HG03432 (cell line): ENCODE measurements around the gene ERAP2.
A peak's percentile ranks its signal among the peaks of the same experiment; 100 is the strongest.
"Not testable (repeated sequence)": the region's sequence is repeated elsewhere in the genome, so short reads cannot be mapped to it uniquely, and the experiment has no call there.

ENCODE experiments used
- ATAC-seq: cut with Tn5 transposase; IDR thresholded peaks from one replicate; pipeline ENCODE4 v1.9.1; 2021; ENCODE audit warnings: mild to moderate bottlenecking, moderate library complexity; ENCODE audit not compliant: unreplicated experiment

Gene ERAP2

GRCh38 chr5:96928931-96929708 lies 52.8 kb downstream of the ERAP2 start:
- no peak for ATAC-seq

- ATAC-seq = no peak
Observed at GRCh38 chr5:96930058-96930457, 53.8 kb downstream of the ERAP2 start.

DNA sequence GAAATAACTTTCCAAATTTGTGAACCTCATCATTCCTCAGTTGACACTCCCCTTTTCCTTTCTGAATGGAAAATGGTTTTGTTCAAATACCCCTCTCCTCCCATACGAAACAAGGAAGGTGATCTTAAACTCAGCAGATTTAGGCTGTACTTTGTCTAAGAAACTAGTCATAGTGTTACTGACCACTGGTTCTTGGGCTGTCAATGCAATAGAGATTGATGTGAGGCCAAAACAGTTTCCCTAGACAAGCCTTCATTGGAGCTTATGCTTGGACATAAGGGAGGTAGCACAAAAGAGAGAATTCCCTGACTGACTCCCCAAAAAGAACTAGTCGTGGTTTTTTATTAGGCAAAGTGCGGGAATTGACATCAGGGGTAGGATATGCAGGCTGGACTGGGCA lies 54.3 kb downstream of the ERAP2 start:
- no peak for ATAC-seq

DNA sequence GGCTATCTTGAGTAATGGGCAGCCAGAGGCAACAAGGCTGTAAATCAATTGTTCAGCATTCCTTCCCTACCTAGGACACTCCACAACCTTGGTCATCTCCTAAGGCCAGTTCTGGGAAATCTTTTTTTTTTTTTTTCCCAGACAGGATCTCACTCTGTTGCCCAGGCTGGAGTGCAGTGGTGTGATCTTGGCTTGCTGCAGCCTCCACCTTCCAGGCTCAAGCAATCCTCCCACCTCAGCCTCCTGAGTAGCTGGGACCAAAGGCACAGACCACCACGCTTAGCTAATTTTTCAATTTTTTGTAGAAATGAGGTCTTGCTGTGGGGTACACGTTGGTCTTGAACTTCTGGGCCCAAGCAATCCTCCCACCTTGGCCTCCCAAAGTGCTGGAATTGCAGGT lies 54.7 kb downstream of the ERAP2 start:
- ATAC-seq = not testable (repeated sequence)

- no peak for ATAC-seq
Observed at GRCh38 chr5:96931605-96932004, 55.3 kb downstream of the ERAP2 start.

DNA sequence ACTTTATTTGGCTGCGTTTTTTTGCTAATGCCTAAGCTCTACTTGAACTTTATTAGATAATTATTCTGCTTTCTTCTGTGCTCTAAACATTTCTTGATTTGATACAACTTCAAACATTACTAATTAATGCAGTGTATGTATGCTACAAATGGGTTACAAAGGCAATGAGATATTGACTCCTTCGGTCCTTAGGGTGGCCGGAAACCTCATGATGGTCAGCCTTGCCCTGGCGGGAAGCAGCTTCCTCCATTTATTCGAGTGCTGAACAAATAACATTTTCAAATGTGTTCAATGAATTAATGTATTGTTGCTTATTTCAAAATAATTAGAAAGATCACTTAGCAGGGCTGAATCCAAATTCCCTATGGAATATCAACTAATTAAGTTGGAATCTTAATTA lies 55.7 kb downstream of the ERAP2 start:
- no peak for ATAC-seq

- no peak for ATAC-seq
Observed at GRCh38 chr5:96933764-96934707, 57.7 kb downstream of the ERAP2 start.

- ATAC-seq = peak; percentile 71
Observed at GRCh38 chr5:96934708-96935558, 58.6 kb downstream of the ERAP2 start.

DNA sequence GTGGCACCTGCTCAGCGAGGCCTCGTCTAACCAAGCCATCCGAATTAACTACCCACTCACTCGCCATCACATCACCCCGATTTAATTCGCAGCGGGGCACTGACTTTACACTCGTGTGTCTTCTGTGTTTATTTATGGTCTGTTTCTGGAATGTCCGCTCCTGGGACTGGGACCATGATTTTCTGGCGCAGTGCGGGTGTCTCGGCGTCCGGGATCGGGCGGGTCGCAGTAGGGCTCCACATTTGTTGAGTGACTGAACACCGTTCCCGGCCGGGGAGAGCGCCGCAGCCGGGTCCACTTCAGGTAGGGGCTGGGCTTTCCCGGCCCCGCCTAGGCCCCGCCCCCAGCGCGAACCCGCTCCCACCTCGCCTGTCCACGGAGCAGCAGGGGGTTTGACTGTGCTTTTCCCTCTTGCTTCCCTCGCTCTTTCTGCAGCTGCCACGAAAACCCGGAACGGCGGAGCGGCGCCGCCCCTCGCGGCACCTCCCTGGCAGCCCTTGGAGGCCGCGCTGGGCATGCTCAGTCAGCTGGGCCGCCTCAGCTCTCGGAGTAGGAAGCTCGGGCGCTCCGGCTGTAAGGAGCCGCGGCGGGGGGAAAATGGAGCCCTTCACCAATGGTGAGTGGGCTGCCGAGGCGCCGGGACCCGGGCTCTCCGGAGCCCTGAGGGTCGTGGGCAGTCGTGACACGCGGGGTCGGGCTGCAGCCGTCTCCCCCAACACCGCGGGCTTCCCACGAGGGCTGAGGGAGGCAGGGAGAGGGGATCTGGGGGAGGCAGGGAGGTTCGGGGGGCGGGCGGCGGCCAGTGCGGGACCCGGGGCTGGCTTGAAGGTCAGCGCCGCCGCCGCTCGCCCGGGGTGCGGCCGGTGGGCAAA lies 59.5 kb downstream of the ERAP2 start, which contains the start of gene LNPEP:
LNPEP (plus strand) TSS at position 522 of the 872 bp plus-strand sequence; CDS start at position 598, 76 bp downstream.
- peak; percentile 62 for ATAC-seq

GRCh38 chr5:96936431-96937320 lies 60.4 kb downstream of the ERAP2 start:
- ATAC-seq = peak; percentile 18

DNA sequence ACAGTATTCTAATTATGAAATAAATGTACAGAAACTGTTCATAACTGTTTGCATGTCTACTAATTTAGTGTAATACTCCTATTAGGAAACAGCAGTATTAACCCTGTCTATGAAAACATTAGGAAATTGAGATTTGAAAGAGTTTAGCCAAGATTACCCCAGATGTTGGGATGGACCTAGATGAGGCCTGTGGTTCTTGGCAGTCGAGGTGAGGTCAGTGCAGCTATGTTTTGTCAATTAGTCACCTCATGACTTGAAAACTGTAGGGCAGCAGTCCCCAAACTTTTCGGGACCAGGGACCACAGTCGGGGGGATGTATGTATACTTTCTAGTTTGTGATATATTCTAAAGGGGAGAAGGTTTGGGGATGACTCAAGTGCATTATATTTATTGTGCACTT lies 64.3 kb downstream of the ERAP2 start:
- no peak for ATAC-seq

- no peak for ATAC-seq
Observed at GRCh38 chr5:96941140-96941539, 64.8 kb downstream of the ERAP2 start.

DNA sequence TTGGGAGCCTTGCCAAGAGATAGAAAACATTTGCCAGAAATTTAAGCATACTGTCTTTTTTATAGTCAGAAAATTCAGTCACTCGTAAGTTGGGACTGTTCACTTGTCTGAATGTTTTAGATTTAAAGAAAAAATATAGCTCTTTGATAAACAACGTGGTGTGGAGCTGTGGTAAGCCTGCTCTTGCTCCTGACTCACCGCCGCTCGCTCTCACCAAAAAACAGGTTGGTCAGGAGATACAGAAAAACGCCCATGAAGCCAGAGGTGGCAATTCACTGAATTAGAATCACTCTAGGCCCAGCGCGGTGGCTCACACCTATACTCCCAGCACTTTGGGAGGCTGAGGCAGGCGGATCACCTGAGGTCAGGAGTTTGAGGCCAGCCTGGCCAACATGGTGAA lies 65.8 kb downstream of the ERAP2 start:
- ATAC-seq = no peak

GRCh38 chr5:96942911-96943310 lies 66.6 kb downstream of the ERAP2 start:
- ATAC-seq = no peak

DNA sequence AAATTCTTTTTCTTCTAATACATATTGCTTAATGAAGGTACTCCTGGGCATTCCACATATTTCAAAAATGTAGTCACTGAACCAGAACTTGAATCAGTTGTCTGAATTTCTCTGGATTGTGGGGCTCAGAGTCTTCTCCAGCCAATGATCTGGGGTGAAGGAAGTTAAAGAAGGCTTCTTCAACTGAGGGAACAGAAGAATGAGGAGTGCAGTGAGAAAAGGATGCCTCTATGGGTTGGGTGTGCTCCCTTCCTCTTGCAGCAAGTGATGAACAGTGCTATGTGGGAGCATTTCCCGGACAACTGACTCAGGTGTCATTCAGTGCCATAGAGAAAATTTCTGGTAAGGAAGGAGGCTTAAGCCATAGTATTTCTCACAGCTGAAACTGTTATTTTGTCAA lies 67.5 kb downstream of the ERAP2 start:
- no peak for ATAC-seq

DNA sequence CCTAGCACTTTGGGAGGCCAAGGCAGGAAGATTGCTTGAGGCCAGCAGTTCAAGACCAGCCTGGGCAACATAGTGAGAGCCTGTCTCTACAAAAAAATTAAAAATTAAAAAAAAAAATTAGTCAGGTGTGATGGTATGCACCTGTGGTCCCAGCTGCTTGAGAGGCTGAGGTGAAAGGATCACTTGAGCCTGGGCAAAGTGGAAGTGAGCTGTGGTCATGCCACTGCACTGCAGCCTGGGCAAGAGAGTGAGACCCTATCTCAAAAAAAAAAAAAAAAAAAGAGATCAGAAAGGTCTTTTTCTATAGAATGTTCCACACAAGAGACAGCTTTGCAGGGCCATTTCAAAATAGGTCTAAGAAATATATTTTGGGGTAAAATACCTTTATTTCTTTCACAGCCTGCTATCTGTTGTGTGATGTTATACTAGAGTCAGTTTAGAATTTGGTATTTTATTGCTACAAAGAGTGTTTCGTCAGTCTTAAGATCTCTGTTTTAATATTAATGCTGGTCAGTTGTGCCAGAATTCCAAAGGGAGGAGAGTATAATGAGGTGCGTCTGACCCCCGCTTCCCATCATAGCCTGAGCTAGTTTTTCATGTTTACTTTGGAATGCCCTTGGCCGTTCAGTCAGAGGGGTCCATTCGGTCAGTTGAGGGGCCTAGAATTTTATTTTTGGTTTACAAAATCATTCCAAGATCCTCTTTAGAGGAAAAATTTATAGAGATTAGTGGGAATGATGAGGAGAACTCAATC lies 69.0 kb downstream of the ERAP2 start:
- no peak for ATAC-seq

GRCh38 chr5:96946381-96946780 lies 70.1 kb downstream of the ERAP2 start:
- ATAC-seq = no peak

DNA sequence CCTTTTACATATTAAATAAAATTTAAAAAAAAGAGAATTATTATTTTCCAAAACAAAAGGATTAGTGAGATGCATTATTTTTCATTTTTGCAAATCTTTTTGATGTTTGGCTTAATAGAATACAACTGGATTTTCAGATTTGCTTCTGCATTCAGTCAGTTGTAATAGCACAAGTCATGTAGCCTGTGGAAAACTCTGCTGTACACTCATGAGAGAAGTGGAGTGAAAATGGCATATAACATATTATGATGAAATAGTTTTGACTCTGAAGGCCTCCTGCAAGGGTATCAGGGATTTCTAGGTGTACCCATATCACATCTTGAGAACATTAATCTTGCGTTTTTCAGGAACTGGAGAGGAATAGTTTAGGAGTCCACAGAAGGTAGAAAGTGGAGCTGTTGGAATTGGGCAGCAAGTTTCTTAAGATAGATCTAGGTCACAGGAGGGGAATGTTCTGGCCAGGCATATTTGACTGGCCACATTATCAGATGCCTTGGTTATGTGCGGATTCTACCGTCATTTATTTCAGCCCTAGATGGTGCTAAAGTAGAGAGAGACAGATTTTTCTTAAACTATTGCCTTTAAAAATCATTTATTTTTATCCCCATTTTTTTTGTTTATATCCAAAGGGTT lies 75.9 kb downstream of the ERAP2 start:
- no peak for ATAC-seq
